ENCODE results near the gene FES.
"Not testable (repeated sequence)": the region's sequence is repeated elsewhere in the genome, so short reads cannot be mapped to it uniquely, and the experiment has no call there.

Gene FES

GRCh38 chr15:90891346-90891949, 7.1 kb downstream of the FES start:
- no peak for DNase-seq (ENCODE audit: low read depth in 2 of 2)

GRCh38 chr15:90892023-90892422, 7.7 kb downstream of the FES start:
- DNase-seq (ENCODE audit: low read depth in 2 of 2), result no peak

- no peak for DNase-seq (ENCODE audit: low read depth in 2 of 2)
Measured at GRCh38 chr15:90892498-90893174, 8.3 kb downstream of the FES start.

GRCh38 chr15:90893175-90894090, 9.1 kb downstream of the FES start:
- DNase-seq (ENCODE audit: low read depth in 2 of 2), result no peak

GRCh38 chr15:90895571-90896117, 11.3 kb downstream of the FES start:
- DNase-seq (ENCODE audit: low read depth in 2 of 2), result no peak

- DNase-seq (ENCODE audit: low read depth in 2 of 2), result not testable (repeated sequence)
Measured at GRCh38 chr15:90897131-90897655, 12.9 kb downstream of the FES start.

GRCh38 chr15:90901175-90902039, 17.1 kb downstream of the FES start:
- DNase-seq (ENCODE audit: low read depth in 2 of 2), result no peak

- DNase-seq (ENCODE audit: low read depth in 2 of 2), result peak; percentile 30 to 36
Measured at GRCh38 chr15:90902040-90902839, 17.9 kb downstream of the FES start.

GRCh38 chr15:90902840-90903732, 18.8 kb downstream of the FES start, which contains the start of gene MAN2A2:
Gene MAN2A2, plus strand, starts transcription at chr15:90903302. Its CDS starts 906 bp downstream, at chr15:90904208.
- DNase-seq (ENCODE audit: low read depth in 2 of 2), result no peak

- no peak for DNase-seq (ENCODE audit: low read depth in 2 of 2)
Measured at GRCh38 chr15:90903733-90904536, 19.6 kb downstream of the FES start.

GRCh38 chr15:90904746-90905145, 20.4 kb downstream of the FES start:
- no peak for DNase-seq (ENCODE audit: low read depth in 2 of 2)

- DNase-seq (ENCODE audit: low read depth in 2 of 2), result no peak
Measured at GRCh38 chr15:90905306-90906180, 21.2 kb downstream of the FES start.

- no peak for DNase-seq (ENCODE audit: low read depth in 2 of 2)
Measured at GRCh38 chr15:90906181-90906849, 22.0 kb downstream of the FES start.

GRCh38 chr15:90907051-90907660, 22.9 kb downstream of the FES start:
- no peak for DNase-seq (ENCODE audit: low read depth in 2 of 2)

GRCh38 chr15:90907838-90908507, 23.7 kb downstream of the FES start:
- DNase-seq (ENCODE audit: low read depth in 2 of 2), result no peak

- DNase-seq (ENCODE audit: low read depth in 2 of 2), result not testable (repeated sequence)
Measured at GRCh38 chr15:90909449-90909848, 25.1 kb downstream of the FES start.
